HEK293T (cell line): Measurements from ENCODE around the gene MYBBP1A.

Experiments
- ARNT ChIP-seq: fragments of 450-650 bp; IDR thresholded peaks from 2 replicates; pipeline ENCODE4 v1.6.1; 2017; ENCODE audit warnings: mild to moderate bottlenecking
- BHLHE40 ChIP-seq: fragments of 450-650 bp; IDR thresholded peaks from 2 replicates; pipeline ENCODE4 v1.6.1; 2016; ENCODE audit warnings: mild to moderate bottlenecking, moderate library complexity, borderline replicate concordance
- ELF4 ChIP-seq: fragments of 450-650 bp; IDR thresholded peaks from 2 replicates; pipeline ENCODE4 v1.6.1; 2017; ENCODE audit warnings: antibody characterized with exemption
- FOXA1 ChIP-seq: fragments of 450-650 bp; IDR thresholded peaks from 2 replicates; pipeline ENCODE4 v1.6.1; 2016; ENCODE audit warnings: mild to moderate bottlenecking
- FOXK2 ChIP-seq: fragments of 450-650 bp; IDR thresholded peaks from 2 replicates; pipeline ENCODE4 v1.6.1; 2016; ENCODE audit warnings: mild to moderate bottlenecking
- FOXM1 ChIP-seq: fragments of 450-650 bp; IDR thresholded peaks from 2 replicates; pipeline ENCODE4 v1.6.1; 2017; ENCODE audit warnings: mild to moderate bottlenecking, borderline replicate concordance
- HDGF ChIP-seq: fragments of 450-650 bp; IDR thresholded peaks from 2 replicates; pipeline ENCODE4 v1.6.1; 2017; ENCODE audit warnings: antibody characterized with exemption, borderline replicate concordance
- L3MBTL2 ChIP-seq: fragments of 450-650 bp; conservative IDR thresholded peaks from 2 replicates; pipeline ENCODE4 v1.6.1; 2016; ENCODE audit warnings: mild to moderate bottlenecking
- NFRKB ChIP-seq: fragments of 450-650 bp; IDR thresholded peaks from 2 replicates; pipeline ENCODE4 v1.6.1; 2016; ENCODE audit warnings: mild to moderate bottlenecking, moderate library complexity
- PKNOX1 ChIP-seq: fragments of 450-650 bp; IDR thresholded peaks from 2 replicates; pipeline ENCODE4 v1.6.1; 2016
- SP1 ChIP-seq: fragments of 450-650 bp; IDR thresholded peaks from 2 replicates; pipeline ENCODE4 v1.6.1; 2017
- SUZ12 ChIP-seq: fragments of 450-650 bp; IDR thresholded peaks from 2 replicates; pipeline ENCODE4 v1.6.1; 2016; ENCODE audit warnings: mild to moderate bottlenecking
- TARDBP ChIP-seq: fragments of 450-650 bp; IDR thresholded peaks from 2 replicates; pipeline ENCODE4 v1.6.1; 2016
- ZNF384 ChIP-seq: fragments of 450-650 bp; IDR thresholded peaks from 2 replicates; pipeline ENCODE4 v1.6.1; 2016

GRCh38 chr17:4515501-4515900 is 39.7 kb downstream of the MYBBP1A start:
- TF ChIP-seq TARDBP (no peak), L3MBTL2 (no peak), SP1 (no peak), SUZ12 (no peak), BHLHE40 (no peak), NFRKB (no peak), PKNOX1 (no peak), FOXK2 (no peak), ARNT (no peak), ELF4 (no peak), FOXA1 (no peak), ZNF384 (no peak), HDGF (no peak), FOXM1 (no peak)
